H1 (cell line): ENCODE results near the gene TMEM187. TPM values are rescaled to one million over a fixed set of nuclear protein-coding genes. Genes with fewer than 3 reads are reported as not detected.
A peak's percentile ranks its signal among the peaks of the same experiment; 100 is the strongest.

Source experiments
- CTCF ChIA-PET: fragments of 300-600 bp; sonication (Branson Sonifier 250); formaldehyde crosslinking; loops from one replicate; lab custom pipeline; 2021; ENCODE audit not compliant: partially characterized antibody; lab: Charles Lee
- POLR2A ChIA-PET: fragments of 300-600 bp; sonication (Branson Sonifier 250); formaldehyde crosslinking; loops from one replicate; lab custom pipeline; 2021; ENCODE audit warnings: inconsistent platforms; ENCODE audit not compliant: partially characterized antibody; lab: Charles Lee
- DNase-seq, 2 experiments: peaks; one replicate each; pipeline versions ENCODE4 v3.0.0 to v3.0.0-alpha.2; 2010 to 2022; ENCODE audit warnings: low spot score in 2 of 2, low read depth in 1 of 2, mixed read lengths in 1 of 2
- FAIRE-seq: peaks from 2 replicates; lab custom pipeline; 2011; peaks lifted over from hg19 to GRCh38; lab: Jason Lieb, UNC
- H2AFZ ChIP-seq: 2 replicates; pipeline ENCODE4 v1.8.1; 2012; ENCODE audit warnings: low read length, inconsistent platforms
- H2AK5ac ChIP-seq: 2 replicates; pipeline ENCODE4 v1.6.1; 2013; ENCODE audit warnings: low read depth, low read length
- H2BK120ac ChIP-seq: replicated peaks from 2 replicates; pipeline ENCODE3; 2013; ENCODE audit warnings: low read depth, low read length, inconsistent platforms
- H2BK12ac ChIP-seq: 2 replicates; pipeline ENCODE4 v1.6.1; 2013; ENCODE audit warnings: low read depth, low read length
- H2BK15ac ChIP-seq: 2 replicates; pipeline ENCODE4 v1.6.1; 2013; ENCODE audit warnings: low read length
- H2BK20ac ChIP-seq: 2 replicates; pipeline ENCODE4 v1.6.1; 2013; ENCODE audit warnings: low read length
- H2BK5ac ChIP-seq: 2 replicates; pipeline ENCODE4 v1.6.1; 2013; ENCODE audit warnings: low read depth, low read length
- H3K14ac ChIP-seq: 2 replicates; pipeline ENCODE4 v1.6.1; 2013; ENCODE audit warnings: inconsistent platforms; ENCODE audit not compliant: insufficient read length
- H3K18ac ChIP-seq: 2 replicates; pipeline ENCODE4 v1.6.1; 2013; ENCODE audit warnings: low read length; ENCODE audit errors: extremely low read depth
- H3K23ac ChIP-seq: 2 replicates; pipeline ENCODE4 v1.6.1; 2013; ENCODE audit warnings: inconsistent platforms; ENCODE audit not compliant: insufficient read length
- H3K23me2 ChIP-seq: 2 replicates; pipeline ENCODE4 v1.6.1; 2013; ENCODE audit warnings: low read depth, low read length
- H3K27ac ChIP-seq: 2 replicates; pipeline ENCODE4 v1.6.1; 2011; ENCODE audit warnings: low read depth, low read length, inconsistent platforms
- H3K27me3 ChIP-seq, 4 experiments: replicated peaks in 1 of 4; 1 replicate in 1 of 4; 2 replicates in 3 of 4; pipeline versions ENCODE4 v1.6.1 to v1.8.1; 2011 to 2013; ENCODE audit warnings: low read length in 3 of 4, mild to moderate bottlenecking in 3 of 4, inconsistent platforms in 2 of 4, mixed read lengths in 2 of 4, moderate library complexity in 1 of 4; ENCODE audit not compliant: control insufficient read depth in 3 of 4, insufficient read depth in 3 of 4; ENCODE audit errors: extremely low read depth in 1 of 4
- H3K36me3 ChIP-seq, 4 experiments: 2 replicates each; pipeline versions ENCODE4 v1.6.1 to v1.8.1; 2011 to 2013; ENCODE audit warnings: mild to moderate bottlenecking in 4 of 4, low read length in 3 of 4, moderate library complexity in 2 of 4, control low read depth in 1 of 4, inconsistent platforms in 1 of 4; ENCODE audit not compliant: insufficient read depth in 4 of 4, control insufficient read depth in 2 of 4
- H3K4ac ChIP-seq: replicated peaks from 2 replicates; pipeline ENCODE3; 2013; ENCODE audit warnings: low read length, low read depth, mixed read lengths, inconsistent platforms; ENCODE audit not compliant: insufficient read length
- H3K4me1 ChIP-seq, 4 experiments: replicated peaks in 1 of 4; 1 replicate in 1 of 4; 2 replicates in 3 of 4; pipeline versions ENCODE4 v1.6.1 to v1.8.1; 2011 to 2013; ENCODE audit warnings: low read length in 3 of 4, inconsistent platforms in 2 of 4, mixed read lengths in 1 of 4; ENCODE audit not compliant: insufficient read depth in 4 of 4, control insufficient read depth in 3 of 4
- H3K4me2 ChIP-seq, 2 experiments: 2 replicates each; pipeline versions ENCODE4 v1.6.1 to v1.8.1; 2011 to 2013; ENCODE audit warnings: low read depth in 2 of 2, low read length in 2 of 2, control low read depth in 1 of 2, inconsistent platforms in 1 of 2, mild to moderate bottlenecking in 1 of 2; ENCODE audit not compliant: insufficient read depth in 1 of 2
- H3K4me3 ChIP-seq, 4 experiments: fragments of 200-600, 300-600 bp in 1 of 4; sonication (generic), shearing (Covaris generic), sonication (Bioruptor Twin) in 1 of 4; 2 replicates each; pipeline versions ENCODE4 v1.5.1 to v1.8.1; 2011 to 2016; ENCODE audit warnings: low read length in 4 of 4, low read depth in 3 of 4, control low read depth in 2 of 4, inconsistent platforms in 2 of 4, mild to moderate bottlenecking in 2 of 4, mixed read lengths in 1 of 4, moderate library complexity in 1 of 4; ENCODE audit not compliant: insufficient read depth in 2 of 4; ENCODE audit errors: extremely low read depth in 1 of 4
- H3K56ac ChIP-seq: replicated peaks from 2 replicates; pipeline ENCODE3; 2013; ENCODE audit warnings: low read depth, mild to moderate bottlenecking, mixed read lengths, low read length, inconsistent platforms; ENCODE audit not compliant: insufficient read length
- H3K79me1 ChIP-seq: 2 replicates; pipeline ENCODE4 v1.6.1; 2013; ENCODE audit warnings: low read depth, low read length, control low read depth
- H3K79me2 ChIP-seq, 2 experiments: 2 replicates each; pipeline versions ENCODE4 v1.6.1 to v1.8.1; 2012 to 2013; ENCODE audit warnings: low read length in 2 of 2, mild to moderate bottlenecking in 2 of 2, inconsistent platforms in 1 of 2; ENCODE audit not compliant: insufficient read depth in 2 of 2, control insufficient read depth in 1 of 2
- H3K9ac ChIP-seq, 4 experiments: replicated peaks in 1 of 4; 1 replicate in 1 of 4; 2 replicates in 3 of 4; pipeline versions ENCODE4 v1.6.1 to v1.8.1; 2011 to 2013; ENCODE audit warnings: low read depth in 3 of 4, low read length in 3 of 4, control low read depth in 2 of 4, mild to moderate bottlenecking in 2 of 4, moderate library complexity in 2 of 4, inconsistent platforms in 1 of 4; ENCODE audit errors: extremely low read depth in 1 of 4
- H3K9me3 ChIP-seq, 2 experiments: 2 replicates each; pipeline versions ENCODE4 v1.6.1 to v1.8.1; 2012 to 2013; ENCODE audit warnings: mild to moderate bottlenecking in 2 of 2, moderate library complexity in 2 of 2, control low read depth in 1 of 2, inconsistent platforms in 1 of 2, low read depth in 1 of 2, low read length in 1 of 2, mixed read lengths in 1 of 2; ENCODE audit not compliant: insufficient read depth in 2 of 2
- H4K20me1 ChIP-seq, 2 experiments: replicated peaks in 1 of 2; 2 replicates each; pipeline versions ENCODE3 to v1.8.1; 2011 to 2013; ENCODE audit warnings: inconsistent platforms in 2 of 2, low read length in 2 of 2, mild to moderate bottlenecking in 1 of 2; ENCODE audit not compliant: insufficient read depth in 2 of 2, control insufficient read depth in 1 of 2
- H4K5ac ChIP-seq: 2 replicates; pipeline ENCODE4 v1.6.1; 2013; ENCODE audit warnings: low read length, low read depth, mixed read lengths, inconsistent platforms; ENCODE audit not compliant: insufficient read length
- H4K8ac ChIP-seq: 2 replicates; pipeline ENCODE4 v1.8.0; 2013; ENCODE audit warnings: mild to moderate bottlenecking, moderate library complexity, low read length, inconsistent platforms; ENCODE audit not compliant: insufficient read depth; ENCODE audit errors: extremely low read depth
- H4K91ac ChIP-seq: replicated peaks from 2 replicates; pipeline ENCODE3; 2013; ENCODE audit warnings: low read length, mixed read lengths, inconsistent platforms; ENCODE audit not compliant: insufficient read length
- KDM4A ChIP-seq: IDR thresholded peaks from one replicate; pipeline ENCODE4 v1.7.1; 2012; ENCODE audit warnings: low read depth, mild to moderate bottlenecking, moderate library complexity, low read length, inconsistent platforms; ENCODE audit not compliant: severe bottlenecking
- RFX5 ChIP-seq: IDR thresholded peaks from 2 replicates; pipeline ENCODE4 v1.6.1; 2011; ENCODE audit warnings: low read depth, low read length, improper control_type of control experiment, borderline replicate concordance
- TAF1 ChIP-seq: IDR thresholded peaks from 2 replicates; pipeline ENCODE4 v1.6.1; 2011; ENCODE audit warnings: mild to moderate bottlenecking, low read depth, low read length
- TBP ChIP-seq: IDR thresholded peaks from 2 replicates; pipeline ENCODE4 v1.6.1; 2011; ENCODE audit warnings: low read depth, low read length, improper control_type of control experiment
- WGBS, 2 experiments: shearing (Covaris generic) in 1 of 2; methylation state at CpG; one replicate each; pipeline versions ENCODE4 v1.1.6 to v1.1.7; 2013 to 2015; ENCODE audit warnings: low lambda C conversion rate in 2 of 2, mixed read lengths in 2 of 2, inconsistent platforms in 1 of 2, low coverage in 1 of 2, missing lambda C conversion rate in 1 of 2; ENCODE audit not compliant: insufficient replicate concordance in 2 of 2, insufficient coverage in 1 of 2, insufficient read length in 1 of 2; ENCODE audit errors: extremely low coverage in 1 of 2, missing lambda C conversion rate in 1 of 2; 5-methylcytosine and 5-hydroxymethylcytosine counted together
- polyA plus RNA-seq, 7 experiments: library from polyadenylated mRNA; depleted of rRNA in 3 of 7; stranded (reverse) in 5 of 7; unstranded in 2 of 7; fragments of >200 nt in 5 of 7; fragments of 200-250 nt in 2 of 7; gene quantifications; 1 replicate in 5 of 7; 2 replicates in 1 of 7; 4 replicates in 1 of 7; pipeline versions ENCODE4 v1.2.1 to v1.2.3, GENCODE V29; 2011 to 2013; ENCODE audit warnings: missing spikeins in 2 of 7, mixed read lengths in 2 of 7
- total RNA-seq: library from RNA; stranded (reverse); fragmentation: NEBNext Ultra II Directional; extraction: Animal tissue kit (Norgen Biotek cat#: 25700); gene quantifications from 2 replicates; pipeline ENCODE4 v1.2.1, GENCODE V29; 2021

TMEM187 gene
- total and polyA plus RNA-seq, 2 of the 8 experiments (the other 6 are each of a cell fraction or from before 2014, with no cell fraction given): 5.0 to 14.5 TPM

GRCh38 chrX:153968754-153969124 is 3.8 kb upstream of the TMEM187 start:
- no peak overlapping the region for H2AFZ ChIP-seq
- H3K9ac ChIP-seq: no peak overlapping the region
- H4K8ac ChIP-seq: no peak overlapping the region
- H3K56ac ChIP-seq: no peak overlapping the region
- H3K18ac ChIP-seq: no peak overlapping the region
- peak overlapping the region; percentile 66 to 85 for H3K4me2 ChIP-seq
- DNase-seq: no peak
- H3K79me2 ChIP-seq: peaks cover 44 to 70% of the 10 kb centered on the region in 2 experiments
- H3K23me2 ChIP-seq: peaks cover 8% of the 10 kb centered on the region; the same call in 1 of the 2 replicates
- no peak overlapping the region for H3K23ac ChIP-seq
- no peaks in the 10 kb centered on the region; the same call in 1 of the 2 replicates for H3K79me1 ChIP-seq
- no peaks in the 10 kb centered on the region for H3K27me3 ChIP-seq
- peak overlapping the region; percentile 64 to 99 (median 82); a peak in 7 of 8 replicates for H3K4me3 ChIP-seq
- no peak overlapping the region for H3K27ac ChIP-seq
- H4K5ac ChIP-seq: no peak overlapping the region
- H2BK12ac ChIP-seq: no peak overlapping the region
- no peak overlapping the region for H2BK5ac ChIP-seq
- H2BK15ac ChIP-seq: no peak overlapping the region
- no peaks in the 10 kb centered on the region for H3K9me3 ChIP-seq
- H3K4me1 ChIP-seq: peaks cover 4 to 23% (median 15%) of the 10 kb centered on the region in 4 experiments
- TF ChIP-seq TBP: no peak
- TF ChIP-seq RFX5: no peak
- no peak for TF ChIP-seq TAF1
- TF ChIP-seq KDM4A: no peak
- TF ChIP-seq, all 59 proteins: peak for 0
- CTCF ChIA-PET: interaction anchor here (1.1 to 11.2 kb wide), 4 partner anchors 21 to 90 kb away, joined by 4 to 102 read pairs (median 5); partner anchors contain the start of gene RENBP
- Histone ChIP-seq H4K91ac (no peak overlapping the region), H2BK120ac (no peak overlapping the region), H4K20me1 (peaks cover 18 to 29% of the 10 kb centered on the region in 2 experiments), H3K36me3 (0 out of 8 replicates have a peak, but pooled peaks cover 0 to under 1% (median 0%) of the 10 kb centered on the region in 4 experiments), H3K4ac (no peak overlapping the region), H2BK20ac (no peak overlapping the region), H2AK5ac (no peak overlapping the region), H3K14ac (no peak overlapping the region)
- 29% methylated on average over 12 of the region's 12 CpGs; no CpG with 5 or more reads in 1 of the 2 experiments for WGBS, 2 experiments
- FAIRE-seq: no peak
- POLR2A ChIA-PET: interaction anchor here (1.0 to 4.0 kb wide), 12 partner anchors 11 to 191 kb away, joined by 3 to 26 read pairs (median 4); partner anchors contain the start of genes ARHGAP4 and RENBP
